Stimulated activated naive CD8-positive, alpha-beta T cell treated with anti-CD3 and anti-CD28 coated beads, Interleukin-15, Interleukin-2, amounts not matched to agents 100 U/mL and 50 U/mL, for 24 hours (primary cell): ENCODE results near the gene UBQLNL.

Source experiments
- ATAC-seq: fragments of 150-1000 bp; cut with Tn5 transposase; one replicate; pipeline ENCODE4 v1.10.0; 2021
- DNase-seq: peaks from one replicate; pipeline ENCODE4 v3.0.0; 2021

UBQLNL gene, protein sequence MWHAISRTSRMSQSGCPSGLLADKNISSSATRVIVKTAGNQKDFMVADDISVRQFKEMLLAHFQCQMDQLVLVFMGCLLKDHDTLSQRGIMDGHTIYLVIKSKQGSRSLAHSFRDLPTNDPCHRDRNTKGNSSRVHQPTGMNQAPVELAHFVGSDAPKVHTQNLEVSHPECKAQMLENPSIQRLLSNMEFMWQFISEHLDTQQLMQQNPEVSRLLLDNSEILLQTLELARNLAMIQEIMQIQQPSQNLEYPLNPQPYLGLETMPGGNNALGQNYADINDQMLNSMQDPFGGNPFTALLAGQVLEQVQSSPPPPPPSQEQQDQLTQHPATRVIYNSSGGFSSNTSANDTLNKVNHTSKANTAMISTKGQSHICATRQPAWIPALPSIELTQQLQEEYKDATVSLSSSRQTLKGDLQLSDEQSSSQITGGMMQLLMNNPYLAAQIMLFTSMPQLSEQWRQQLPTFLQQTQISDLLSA

DNA sequence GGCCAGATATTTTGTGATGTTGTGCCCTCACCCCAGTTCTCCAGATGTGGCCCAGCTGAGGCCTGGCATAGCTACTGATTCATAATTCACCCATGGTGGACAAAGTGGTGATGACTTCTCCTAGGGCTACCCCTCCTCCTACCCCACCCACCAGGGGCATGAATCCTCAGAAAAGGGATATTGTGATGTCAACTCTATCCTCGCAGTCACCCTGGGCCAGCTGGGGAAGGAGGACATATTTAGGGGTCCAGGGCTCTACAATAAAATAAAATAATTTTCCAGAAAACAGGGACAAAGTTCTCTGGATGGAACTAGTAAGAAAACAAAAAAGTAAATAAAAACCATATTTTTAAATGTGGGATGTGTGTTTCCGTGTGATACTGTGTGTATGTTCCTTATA, at the start of gene UBQLNL:
UBQLNL (minus strand) TSS at position 101 of the 400 bp plus-strand sequence. CDS start 258 bp downstream, outside the sequence.
- DNase-seq, result no peak

DNA sequence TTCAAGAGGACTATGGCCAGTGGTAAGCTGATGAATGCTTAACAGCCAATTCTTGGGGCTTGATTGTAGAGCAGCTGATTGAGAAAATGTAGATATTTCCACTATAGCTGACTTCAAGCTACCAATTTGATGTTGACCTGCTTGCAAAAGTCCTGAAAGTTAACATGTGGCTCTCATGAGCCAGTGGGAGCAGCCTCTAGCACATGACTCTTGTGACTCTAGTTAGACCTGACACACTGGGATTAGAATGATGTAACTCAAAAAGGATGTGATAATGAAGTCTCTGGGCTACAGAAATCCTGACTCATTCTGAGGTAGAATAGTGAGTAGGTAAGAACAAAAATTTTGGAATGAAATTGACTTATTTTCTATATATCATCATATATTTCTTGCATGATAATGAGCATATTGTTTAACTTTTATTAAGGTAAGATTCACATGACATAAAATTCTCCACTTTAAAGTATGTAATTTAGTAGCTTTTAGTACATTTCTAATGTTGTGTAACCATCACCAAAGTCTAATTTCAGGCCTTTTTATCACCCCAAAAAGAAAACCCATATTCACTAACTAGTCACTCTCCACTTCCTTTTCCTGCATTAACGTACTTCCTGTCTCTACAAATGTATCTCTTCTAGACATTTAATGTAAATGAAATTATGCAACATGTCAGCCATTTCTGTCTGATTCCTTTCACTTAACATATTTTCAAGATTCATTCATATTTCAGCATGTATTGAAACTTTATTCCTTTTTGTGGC, 47.9 kb upstream of the UBQLNL start:
- DNase-seq (no peak), ATAC-seq (no peak)

More for the DNA sequence above, at the start of gene UBQLNL:
- ATAC-seq, result no peak

DNA sequence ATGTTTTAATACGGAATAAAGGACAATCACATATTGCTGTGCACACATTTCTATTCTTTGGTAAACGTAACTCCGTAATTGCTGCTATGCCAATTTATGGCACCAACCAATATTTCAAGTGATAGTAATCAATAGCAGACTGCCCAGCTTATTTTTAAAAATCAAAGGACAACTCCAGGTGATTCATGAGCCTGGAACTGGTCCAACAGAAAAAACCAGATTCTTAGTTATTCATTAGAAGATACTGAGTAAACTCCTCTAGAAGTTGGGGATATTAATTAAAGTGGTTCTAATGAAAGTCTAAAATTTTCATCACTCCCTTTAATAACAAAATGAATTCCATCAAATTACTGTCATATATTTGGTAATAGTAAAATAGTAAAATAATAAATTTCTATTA, 41.3 kb upstream of the UBQLNL start:
- DNase-seq, result no peak
- no peak for ATAC-seq

DNA sequence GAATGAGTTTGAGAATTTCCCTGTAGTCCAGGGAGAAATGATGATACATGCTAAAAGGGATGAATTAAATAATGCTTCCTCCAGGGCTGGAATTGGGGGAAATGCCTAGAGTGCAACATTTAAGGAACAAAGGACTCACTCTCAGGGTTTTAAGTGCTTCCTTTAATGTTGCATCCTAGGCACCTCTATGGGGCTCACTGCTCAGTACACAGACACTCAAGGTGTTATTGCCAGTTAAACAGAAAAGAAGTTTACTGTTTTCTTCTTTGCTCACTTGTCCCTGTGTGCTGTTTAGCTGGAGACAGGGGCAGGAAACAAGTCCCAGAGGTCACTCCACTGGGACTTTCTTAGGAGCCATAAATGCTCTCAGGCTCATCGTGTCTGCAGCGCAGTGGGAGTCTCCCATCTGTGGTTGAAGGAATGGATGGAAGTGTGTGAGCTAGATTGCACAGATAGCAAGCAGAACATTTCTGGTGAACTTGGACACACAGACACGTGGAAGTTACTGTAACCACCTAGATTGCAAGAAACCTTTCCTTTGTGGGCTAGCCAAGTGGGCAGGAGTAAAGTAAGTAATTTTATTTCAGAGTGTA, 40.2 kb upstream of the UBQLNL start:
- no peak for DNase-seq
- no peak for ATAC-seq

DNA sequence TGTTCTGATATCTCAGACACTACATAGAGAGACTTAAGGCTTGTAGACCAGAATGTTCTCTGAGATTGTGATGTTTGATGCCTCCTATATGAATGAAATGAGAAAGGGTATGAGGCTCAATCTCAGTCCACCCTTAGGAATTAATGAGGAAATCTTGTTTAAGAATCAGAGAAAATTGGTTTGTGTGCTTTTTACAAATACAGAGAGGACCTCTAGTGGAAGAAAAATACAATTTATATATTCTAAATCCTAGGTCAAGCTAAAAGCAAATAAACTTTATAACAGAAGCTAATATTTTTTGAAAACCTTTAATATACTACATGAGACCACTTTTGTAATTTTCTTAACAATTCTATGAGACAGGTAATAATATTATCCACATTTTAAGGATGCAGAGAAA, 36.8 kb upstream of the UBQLNL start:
- ATAC-seq (no peak), DNase-seq (no peak)

DNA sequence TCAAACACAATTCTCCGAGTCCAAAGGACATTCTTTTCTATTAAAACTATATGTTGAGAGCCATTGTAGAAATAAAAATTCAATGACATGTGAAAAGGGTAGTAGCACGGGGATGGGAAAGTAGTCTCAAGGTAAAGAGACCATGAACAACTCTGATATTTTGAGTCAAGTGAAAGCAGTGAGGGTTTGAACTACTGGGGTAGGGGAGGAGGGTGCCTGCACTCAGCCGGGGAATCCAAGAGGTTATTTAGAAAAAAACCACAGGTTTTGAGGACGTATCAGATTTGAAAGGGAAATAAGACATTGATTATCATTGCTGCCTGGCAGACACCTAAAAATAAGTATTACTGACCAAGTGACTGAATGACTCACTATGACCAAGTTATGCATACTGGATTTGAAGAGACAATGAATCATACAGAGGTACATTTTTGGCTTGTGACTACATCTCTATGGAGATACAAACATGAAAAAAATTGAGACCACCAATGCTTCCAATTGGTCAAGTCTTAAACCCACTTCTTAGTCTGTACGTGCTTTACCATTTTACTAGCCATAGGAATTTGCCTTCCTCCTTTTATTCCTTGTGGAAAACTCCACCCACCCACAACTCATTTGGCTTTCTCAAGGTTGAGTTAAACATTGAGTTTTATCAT, 34.1 kb upstream of the UBQLNL start:
- ATAC-seq, result no peak
- no peak for DNase-seq

DNA sequence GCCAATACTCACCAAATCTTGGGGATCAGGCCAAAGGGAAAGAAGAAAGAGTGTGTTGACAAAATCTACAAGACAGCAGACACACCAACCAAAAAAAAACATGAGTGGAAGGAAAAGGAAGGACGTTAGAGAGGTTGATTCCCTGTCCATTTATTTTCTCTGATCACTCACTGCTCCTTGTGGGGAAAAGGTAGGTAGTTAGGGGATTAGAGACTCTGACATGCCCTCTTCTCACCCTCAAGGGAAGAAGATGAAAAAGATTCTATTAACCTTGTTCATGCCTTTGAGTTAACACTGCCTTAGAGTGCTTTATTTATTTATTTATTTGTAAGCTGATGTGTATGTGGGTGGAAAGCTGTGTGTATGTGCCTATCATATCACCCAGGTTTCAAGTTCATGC, 31.9 kb upstream of the UBQLNL start, which contains the start of gene OR52H1:
OR52H1 (minus strand) TSS at position 101 of the 400 bp plus-strand sequence. CDS start 3,035 bp downstream, outside the sequence.
- DNase-seq, result no peak
- ATAC-seq, result no peak

DNA sequence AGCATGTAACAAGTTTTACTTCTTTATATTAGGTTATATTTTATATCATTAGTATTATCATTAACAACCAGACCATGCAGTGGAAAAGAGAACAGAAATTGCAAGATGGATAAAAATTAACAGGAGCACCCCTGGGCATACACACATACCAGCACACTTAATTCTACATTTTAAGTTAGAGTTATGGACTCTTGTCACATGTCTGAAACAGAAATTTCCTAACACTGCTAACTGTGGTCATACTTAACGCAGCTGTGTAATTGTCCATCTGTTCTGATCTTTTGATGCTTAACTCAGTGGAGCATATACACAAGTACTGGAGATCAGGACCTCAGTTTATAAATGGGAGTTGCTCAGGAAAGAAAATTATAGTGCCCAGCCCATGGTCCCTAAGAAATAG, 31.5 kb upstream of the UBQLNL start:
- ATAC-seq (no peak), DNase-seq (no peak)

DNA sequence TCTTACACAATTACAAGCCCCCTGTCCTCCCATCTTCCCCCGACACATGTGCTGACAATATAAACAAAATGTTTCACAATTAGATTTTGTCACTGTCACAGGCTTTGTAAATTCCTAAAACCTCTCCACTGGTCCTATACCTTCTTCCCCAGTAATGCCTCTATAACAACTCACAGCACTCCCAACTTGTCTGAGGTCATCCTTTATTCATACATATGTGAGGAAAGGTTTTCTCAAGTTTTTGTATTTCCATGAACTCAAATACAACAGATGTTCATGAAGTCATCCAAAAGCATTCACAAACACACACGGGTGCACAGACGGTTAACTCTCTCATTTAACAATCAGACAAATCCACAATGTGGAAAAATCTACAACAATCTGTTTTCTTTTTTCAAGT, 30.0 kb upstream of the UBQLNL start:
- DNase-seq (no peak), ATAC-seq (no peak)

DNA sequence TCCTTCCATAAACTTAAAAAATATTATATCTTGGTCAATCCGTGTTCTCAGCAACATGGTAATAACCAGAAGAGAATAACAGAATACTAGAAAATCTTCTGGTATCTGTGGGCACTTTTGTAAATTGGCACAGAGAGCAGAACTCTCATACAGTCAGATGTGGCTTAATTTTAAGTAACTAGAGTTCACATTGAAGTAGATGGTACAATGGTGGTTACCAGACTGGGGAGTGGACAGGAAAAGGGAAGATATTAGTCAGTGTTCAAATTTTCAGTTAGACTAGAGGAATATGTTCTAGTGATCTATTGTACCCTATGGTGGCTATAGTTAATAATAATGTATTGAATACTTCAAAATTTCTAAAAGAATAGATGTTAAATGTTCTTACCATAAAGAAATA, 24.9 kb upstream of the UBQLNL start:
- ATAC-seq (no peak), DNase-seq (no peak)

DNA sequence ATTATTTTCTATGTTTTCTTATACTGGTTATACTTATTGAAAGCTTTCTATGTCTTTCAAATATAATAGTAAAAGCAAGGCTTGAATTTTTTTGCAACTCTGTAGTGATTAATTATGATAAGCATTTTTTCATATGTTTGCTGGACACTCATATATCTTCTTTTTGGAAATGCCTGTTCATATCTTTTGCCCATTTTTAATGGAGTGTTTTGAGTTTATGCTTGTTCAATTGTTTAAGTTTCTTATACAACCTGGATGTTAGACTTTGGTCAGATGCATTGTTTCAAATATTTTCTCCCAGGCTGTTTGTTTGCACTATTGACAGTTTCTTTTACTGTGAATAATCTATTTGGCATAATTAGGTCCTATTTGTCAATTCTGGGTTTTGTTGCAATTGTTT, 20.0 kb upstream of the UBQLNL start:
- DNase-seq (no peak), ATAC-seq (no peak)

DNA sequence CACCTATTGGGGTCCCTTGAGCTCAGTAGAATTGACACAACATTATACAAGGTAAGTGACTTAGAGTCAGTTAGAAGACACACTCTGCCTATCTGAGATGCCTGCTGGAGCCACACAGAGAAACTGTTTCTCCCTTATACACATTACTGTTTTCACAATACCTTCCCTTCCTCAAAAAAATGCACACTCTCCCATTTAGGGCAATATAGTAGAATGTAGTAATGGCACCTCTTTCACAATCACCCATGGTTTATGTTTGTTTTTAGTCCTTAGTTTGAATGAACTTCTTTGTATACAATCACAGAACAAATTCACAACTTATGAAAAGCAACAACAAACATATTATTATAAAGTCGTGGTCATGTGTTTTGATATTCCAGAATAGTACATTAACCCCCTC, 17.5 kb upstream of the UBQLNL start:
- ATAC-seq (no peak), DNase-seq (no peak)

DNA sequence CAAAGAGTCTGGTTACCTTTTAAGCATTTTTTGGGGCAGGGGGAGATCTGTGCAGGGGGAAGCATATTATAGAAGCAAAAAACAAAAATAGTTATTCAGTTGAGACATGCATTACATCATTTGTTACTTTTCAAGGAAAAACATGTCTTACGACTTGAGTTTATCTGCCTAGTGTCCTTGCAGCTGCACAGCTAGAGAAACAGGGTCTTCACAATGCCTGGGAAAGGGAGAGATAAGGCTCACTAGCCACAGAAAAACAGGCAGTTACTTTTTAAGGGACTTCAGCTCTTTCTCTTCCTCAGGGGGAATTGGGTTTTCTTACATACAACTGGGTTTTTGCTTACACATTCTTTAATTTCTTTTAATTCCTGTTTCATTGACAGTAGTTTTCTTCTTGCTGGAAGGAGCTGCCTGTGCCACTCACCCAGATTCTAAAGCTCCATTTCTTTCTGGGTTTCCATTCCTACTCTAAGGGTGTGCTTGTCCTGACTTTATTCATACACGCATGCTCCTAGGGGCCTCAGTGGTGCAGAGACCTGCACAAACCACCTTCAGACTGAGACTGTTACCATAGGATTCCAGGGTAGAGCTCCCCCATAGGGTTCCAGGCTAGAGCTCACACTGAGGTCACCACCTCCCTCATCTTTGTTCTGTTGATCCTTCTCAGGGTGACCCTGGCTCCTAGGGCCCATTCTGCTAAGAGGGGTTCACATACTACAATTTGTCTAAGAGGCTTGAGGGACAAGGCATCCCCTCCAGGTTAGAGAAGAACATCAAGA, 14.7 kb upstream of the UBQLNL start:
- ATAC-seq (peak; percentile 19), DNase-seq (no peak)

DNA sequence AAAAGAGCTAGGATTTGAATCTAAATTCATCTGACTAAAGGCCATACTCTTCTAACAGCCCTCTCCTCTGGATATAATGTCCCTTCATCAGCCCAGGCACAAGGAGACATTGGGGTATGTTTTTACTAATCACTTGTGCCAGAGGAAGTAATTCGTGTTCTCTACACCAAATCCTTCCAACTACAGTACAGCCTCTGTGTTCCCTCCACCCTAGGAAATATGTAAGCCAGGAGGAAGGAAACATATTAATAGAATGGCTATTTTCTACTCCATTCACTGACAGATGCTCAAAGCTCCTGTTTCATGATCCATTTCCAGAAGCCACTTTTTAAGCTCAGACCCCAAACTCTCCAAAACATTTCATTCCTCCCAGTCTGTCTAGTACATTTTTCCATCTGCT, 12.0 kb upstream of the UBQLNL start:
- ATAC-seq, result no peak

DNA sequence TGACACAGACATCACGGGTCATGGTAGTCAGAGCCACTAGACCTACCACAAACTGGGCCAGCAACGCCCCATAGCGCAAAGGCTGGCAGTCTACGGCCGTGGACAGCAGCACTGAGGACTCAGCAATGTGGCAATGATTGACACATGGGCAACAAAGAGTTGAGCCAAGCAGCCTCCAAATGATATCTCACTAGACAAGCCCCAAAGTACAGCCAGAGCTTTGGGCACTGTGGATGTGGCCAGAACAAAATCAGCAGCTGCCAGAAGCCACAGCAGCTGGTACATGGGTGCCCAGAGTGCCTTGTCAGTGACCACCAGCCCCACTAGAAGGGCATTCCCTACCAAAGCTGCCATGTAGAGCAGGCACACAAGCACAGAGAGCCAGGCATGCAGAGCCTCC, 11.2 kb upstream of the UBQLNL start:
- ATAC-seq (no peak), DNase-seq (no peak)

More for the DNA sequence above, 12.0 kb upstream of the UBQLNL start:
- DNase-seq, result no peak

DNA sequence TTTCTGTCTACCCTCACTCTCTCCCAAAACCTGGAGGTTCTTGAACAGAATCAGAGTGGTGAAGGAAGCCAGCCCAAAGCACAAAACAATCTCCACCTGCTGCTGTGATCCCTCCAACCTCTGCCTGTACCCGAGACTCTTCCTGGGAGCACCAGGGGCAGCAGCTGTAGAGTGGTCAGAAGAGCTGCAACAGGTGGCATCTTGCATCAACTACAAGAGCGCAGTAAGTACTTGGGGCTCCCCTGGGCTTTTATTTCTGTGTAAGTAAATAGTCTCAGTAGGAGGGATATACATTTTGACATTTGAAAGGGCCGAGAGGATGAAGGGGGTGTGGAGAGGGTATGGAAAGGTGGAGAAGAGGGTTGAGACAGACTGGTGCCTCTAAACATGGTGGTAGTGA, 8.3 kb upstream of the UBQLNL start:
- DNase-seq (no peak), ATAC-seq (no peak)

DNA sequence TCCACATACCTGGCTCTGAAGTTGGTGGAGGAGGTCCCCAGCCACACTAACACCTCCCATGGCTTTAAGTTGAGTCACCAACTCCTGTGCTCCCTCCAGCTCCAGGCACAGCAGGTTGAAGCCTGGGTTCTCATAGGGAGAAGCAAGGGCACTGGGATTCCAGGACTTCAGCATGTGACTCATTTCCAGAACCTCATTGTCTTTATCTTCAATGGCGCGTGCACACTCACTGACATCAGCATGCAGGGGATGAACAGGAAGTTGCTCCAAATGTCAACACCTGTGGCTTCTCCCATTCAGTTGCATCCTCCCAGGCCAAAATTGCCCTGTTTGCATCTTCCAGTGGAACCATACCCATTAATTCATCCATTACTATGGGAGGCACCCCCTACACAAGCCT, 5.8 kb upstream of the UBQLNL start:
- DNase-seq (no peak), ATAC-seq (no peak)

DNA sequence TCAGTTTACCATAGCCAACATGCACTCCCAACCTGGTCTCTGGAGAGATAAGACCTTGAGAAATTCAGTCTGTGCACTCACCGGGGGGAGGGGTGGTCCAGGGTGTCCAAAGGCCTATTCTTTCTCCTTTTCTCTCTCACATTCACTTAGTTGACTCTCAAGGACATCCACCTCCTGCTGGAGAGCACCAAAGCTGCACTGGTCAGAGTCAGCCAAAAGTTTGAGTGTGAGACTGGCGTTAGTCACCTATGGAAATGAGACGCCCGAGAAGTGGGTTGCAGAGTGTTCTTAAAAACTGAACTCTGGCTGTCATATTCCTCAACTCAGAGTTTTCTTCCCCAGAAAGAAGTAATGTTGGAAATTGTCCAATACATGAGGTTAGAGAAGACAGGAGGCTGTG, 5.0 kb upstream of the UBQLNL start:
- DNase-seq (no peak), ATAC-seq (no peak)

DNA sequence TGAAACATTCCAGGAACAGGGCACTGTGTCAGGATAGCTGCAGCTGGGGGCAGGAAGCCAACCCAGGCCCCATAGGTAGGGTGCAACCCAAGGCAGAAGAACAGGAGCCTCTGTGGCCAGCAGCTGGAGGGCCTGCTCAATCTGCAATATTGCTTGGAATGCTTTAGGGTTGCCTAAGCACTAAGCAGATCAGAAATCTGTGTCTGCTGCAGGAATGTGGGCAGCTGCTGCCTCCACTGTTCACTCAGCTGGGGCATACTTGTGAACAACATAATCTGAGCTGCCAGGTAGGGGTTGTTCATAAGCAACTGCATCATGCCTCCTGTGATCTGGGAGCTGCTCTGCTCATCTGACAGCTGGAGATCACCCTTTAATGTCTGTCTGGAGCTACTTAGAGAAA, 1.7 kb downstream of the UBQLNL start:
- no peak for ATAC-seq

DNA sequence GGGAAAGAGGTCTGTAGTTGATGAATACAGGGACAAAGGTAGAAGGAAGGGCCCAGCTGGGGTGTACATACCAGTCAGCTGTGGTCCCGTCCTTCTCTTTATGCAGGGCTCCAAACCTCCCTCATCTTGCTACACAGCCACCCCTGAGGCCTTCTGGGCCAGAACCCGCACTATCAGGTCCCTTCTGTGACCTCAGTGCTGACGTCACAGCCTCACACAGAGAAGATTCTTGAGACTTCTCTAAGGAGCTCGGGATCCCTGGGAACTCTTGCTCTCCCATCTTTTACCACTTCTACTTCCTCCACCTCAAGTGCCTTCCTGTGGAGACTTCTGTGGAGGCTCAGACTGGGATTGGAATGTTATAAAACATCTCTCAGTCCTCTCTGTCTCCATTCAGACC, 6.7 kb downstream of the UBQLNL start, which contains the start of gene UBQLN3:
UBQLN3 (minus strand) TSS at position 155 of the 400 bp plus-strand sequence. CDS start 399 bp downstream, outside the sequence.
- DNase-seq (no peak), ATAC-seq (peak; percentile 29)

More for the DNA sequence above, 1.7 kb downstream of the UBQLNL start:
- DNase-seq, result no peak

DNA sequence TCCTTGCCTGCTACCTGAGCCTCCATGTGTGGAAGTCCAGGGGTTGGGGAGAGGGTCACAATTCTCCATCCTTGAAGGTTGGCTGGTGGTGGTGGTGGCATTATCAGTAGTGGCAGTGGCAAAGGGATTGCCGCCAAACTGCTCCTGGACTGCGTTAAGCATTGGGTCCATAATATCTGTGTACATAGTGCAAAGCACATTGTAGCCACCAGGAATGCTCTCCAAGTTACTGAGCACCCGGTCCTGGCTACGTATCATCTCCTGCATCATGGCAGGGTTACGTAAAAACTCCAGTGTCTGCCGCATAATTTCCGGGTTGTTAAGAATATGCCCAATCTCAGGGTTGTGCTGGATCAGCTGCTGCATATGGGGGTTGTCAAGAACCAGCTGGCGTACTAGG, 7.9 kb downstream of the UBQLNL start:
- DNase-seq, result no peak
- no peak for ATAC-seq
